Stimulated activated naive CD8-positive, alpha-beta T cell treated with anti-CD3 and anti-CD28 coated beads, Interleukin-15, amount 100 ng/mL, for 72 hours (primary cell): Measurements from ENCODE around the gene RPL10A.

Source experiments
- ATAC-seq: fragments of 150-1000 bp; cut with Tn5 transposase; 2 replicates; pipeline ENCODE4 v1.10.0; 2021; ENCODE audit warnings: mild to moderate bottlenecking, moderate library complexity
- DNase-seq, 2 donors: peaks; one replicate each; pipeline ENCODE4 v3.0.0; 2021 to 2022
- H3K27ac Mint-ChIP-seq, 2 donors: one replicate each; pipeline ENCODE4 v1.8.0; 2022; ENCODE audit warnings: mild to moderate bottlenecking in 2 of 2, mixed read lengths in 2 of 2, moderate library complexity in 2 of 2
- H3K27me3 Mint-ChIP-seq: one replicate; pipeline ENCODE4 v1.8.0; 2022; ENCODE audit warnings: mixed read lengths
- H3K4me1 Mint-ChIP-seq: one replicate; pipeline ENCODE4 v1.8.0; 2022; ENCODE audit warnings: mild to moderate bottlenecking, mixed read lengths
- H3K4me3 Mint-ChIP-seq, 2 donors: one replicate each; pipeline ENCODE4 v1.8.0; 2022; ENCODE audit warnings: mild to moderate bottlenecking in 2 of 2, mixed read lengths in 2 of 2, moderate library complexity in 1 of 2
- H3K9me3 Mint-ChIP-seq, 2 donors: one replicate each; pipeline ENCODE4 v1.8.0; 2022; ENCODE audit warnings: mixed read lengths in 2 of 2

The RPL10A gene

GRCh38 chr6:35478259-35478658, 10.1 kb downstream of the RPL10A start:
- no peaks in the 10 kb centered on the region for H3K27me3 Mint-ChIP-seq
- H3K4me3 Mint-ChIP-seq, result no peak overlapping the region
- H3K9me3 Mint-ChIP-seq, result no peaks in the 10 kb centered on the region
- no peak for DNase-seq
- ATAC-seq, result no peak
- H3K4me1 Mint-ChIP-seq, result peaks cover 28% of the 10 kb centered on the region
- no peak overlapping the region for H3K27ac Mint-ChIP-seq

- Mint-ChIP-seq H3K4me1 (peaks cover 17% of the 10 kb centered on the region), H3K27ac (no peak overlapping the region), H3K4me3 (no peak overlapping the region), H3K9me3 (no peaks in the 10 kb centered on the region), H3K27me3 (no peaks in the 10 kb centered on the region)
- peak; percentile 8 for ATAC-seq
- no peak for DNase-seq
Measured at GRCh38 chr6:35480176-35480575, 12.0 kb downstream of the RPL10A start.

DNA sequence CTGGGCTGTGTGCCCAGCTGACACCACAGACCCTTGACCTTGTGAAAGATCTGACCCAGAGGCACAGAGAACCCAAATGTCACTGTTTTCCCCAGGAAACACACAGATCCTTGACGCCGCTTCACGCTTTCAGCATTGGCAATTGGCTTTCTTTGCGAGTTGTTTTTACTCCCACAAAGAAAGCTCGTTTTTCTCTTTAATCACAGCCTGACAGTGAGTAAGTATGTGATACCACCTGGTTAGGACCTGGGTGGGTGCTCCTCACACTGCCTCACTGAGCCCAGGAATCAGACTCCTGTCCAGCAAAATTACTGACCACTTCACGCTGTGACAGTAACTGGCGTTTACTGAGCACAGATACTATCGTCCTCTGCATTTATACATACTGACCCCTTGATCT, 13.0 kb downstream of the RPL10A start:
- no peak for ATAC-seq
- Mint-ChIP-seq H3K4me3 (no peak overlapping the region), H3K27me3 (no peaks in the 10 kb centered on the region), H3K27ac (no peak overlapping the region), H3K9me3 (no peaks in the 10 kb centered on the region), H3K4me1 (peaks cover 8% of the 10 kb centered on the region)
- no peak for DNase-seq

GRCh38 chr6:35483062-35483461, 14.9 kb downstream of the RPL10A start:
- no peaks in the 10 kb centered on the region for H3K9me3 Mint-ChIP-seq
- H3K4me3 Mint-ChIP-seq, result no peak overlapping the region
- H3K27ac Mint-ChIP-seq, result peak overlapping the region in 1 of 2 donors; percentile 68
- no peaks in the 10 kb centered on the region for H3K27me3 Mint-ChIP-seq
- ATAC-seq (no peak), DNase-seq (no peak)
- peaks cover 4% of the 10 kb centered on the region for H3K4me1 Mint-ChIP-seq

DNA sequence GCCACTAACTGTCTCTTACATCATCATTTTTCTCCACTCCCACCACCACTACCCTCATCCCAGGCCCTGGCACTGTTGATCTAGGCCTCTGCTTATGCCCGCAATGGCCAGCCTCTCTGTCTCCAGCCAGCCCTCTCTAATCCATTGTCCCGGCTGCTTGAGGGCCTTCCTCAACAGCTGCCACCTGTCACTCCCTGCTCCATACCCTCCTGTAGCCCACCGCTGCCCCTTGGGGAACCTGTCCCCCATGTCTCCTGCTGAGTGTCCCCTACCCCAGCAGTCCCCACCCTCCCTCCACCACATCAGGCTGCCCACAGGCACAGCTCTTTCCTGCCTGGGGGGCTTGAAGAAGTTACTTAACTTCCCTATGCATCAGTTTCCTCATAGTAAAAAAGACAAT, 15.3 kb downstream of the RPL10A start:
- Mint-ChIP-seq H3K27ac (peak overlapping the region in 1 of 2 donors; percentile 68), H3K27me3 (no peaks in the 10 kb centered on the region), H3K9me3 (no peaks in the 10 kb centered on the region), H3K4me3 (no peak overlapping the region), H3K4me1 (peaks cover 8% of the 10 kb centered on the region)
- ATAC-seq (no peak), DNase-seq (no peak)

- H3K27ac Mint-ChIP-seq, result no peak overlapping the region
- no peak overlapping the region for H3K4me3 Mint-ChIP-seq
- H3K4me1 Mint-ChIP-seq, result peaks cover 8% of the 10 kb centered on the region
- DNase-seq, result no peak
- H3K27me3 Mint-ChIP-seq, result no peaks in the 10 kb centered on the region
- ATAC-seq, result no peak
- H3K9me3 Mint-ChIP-seq, result no peaks in the 10 kb centered on the region
Measured at GRCh38 chr6:35483893-35484645, 15.9 kb downstream of the RPL10A start.

DNA sequence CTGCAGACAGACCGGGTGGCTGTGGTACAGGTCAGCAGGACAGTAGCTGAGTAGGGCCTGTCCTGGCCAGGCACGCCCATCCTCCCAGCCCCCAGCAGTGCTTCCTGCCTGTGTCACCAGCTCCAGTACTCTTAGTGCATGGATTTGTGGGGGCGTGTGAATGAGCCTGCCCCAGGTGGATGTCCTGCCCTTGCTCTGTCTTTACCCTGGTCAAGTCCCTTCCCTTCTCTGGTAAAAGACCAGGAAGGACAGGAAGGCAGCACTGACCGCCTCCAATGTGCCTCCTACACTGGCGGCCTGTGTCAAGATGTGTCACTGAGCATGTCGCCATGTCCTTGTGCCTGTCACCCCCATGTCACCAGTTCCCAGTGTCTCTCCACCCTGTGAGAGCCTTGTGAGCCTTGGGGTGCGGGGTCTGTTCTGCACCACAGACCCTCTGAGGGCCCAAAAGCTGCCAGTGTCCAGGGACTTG, 16.8 kb downstream of the RPL10A start:
- Mint-ChIP-seq H3K4me1 (peaks cover 8% of the 10 kb centered on the region), H3K27ac (no peak overlapping the region), H3K9me3 (no peaks in the 10 kb centered on the region), H3K4me3 (no peak overlapping the region), H3K27me3 (no peaks in the 10 kb centered on the region)
- ATAC-seq (no peak), DNase-seq (no peak)

- ATAC-seq, result no peak
- H3K27ac Mint-ChIP-seq, result no peak overlapping the region
- no peaks in the 10 kb centered on the region for H3K27me3 Mint-ChIP-seq
- H3K4me1 Mint-ChIP-seq, result peaks cover 8% of the 10 kb centered on the region
- no peak for DNase-seq
- H3K9me3 Mint-ChIP-seq, result no peaks in the 10 kb centered on the region
- no peak overlapping the region for H3K4me3 Mint-ChIP-seq
Measured at GRCh38 chr6:35485402-35485877, 17.2 kb downstream of the RPL10A start.

DNA sequence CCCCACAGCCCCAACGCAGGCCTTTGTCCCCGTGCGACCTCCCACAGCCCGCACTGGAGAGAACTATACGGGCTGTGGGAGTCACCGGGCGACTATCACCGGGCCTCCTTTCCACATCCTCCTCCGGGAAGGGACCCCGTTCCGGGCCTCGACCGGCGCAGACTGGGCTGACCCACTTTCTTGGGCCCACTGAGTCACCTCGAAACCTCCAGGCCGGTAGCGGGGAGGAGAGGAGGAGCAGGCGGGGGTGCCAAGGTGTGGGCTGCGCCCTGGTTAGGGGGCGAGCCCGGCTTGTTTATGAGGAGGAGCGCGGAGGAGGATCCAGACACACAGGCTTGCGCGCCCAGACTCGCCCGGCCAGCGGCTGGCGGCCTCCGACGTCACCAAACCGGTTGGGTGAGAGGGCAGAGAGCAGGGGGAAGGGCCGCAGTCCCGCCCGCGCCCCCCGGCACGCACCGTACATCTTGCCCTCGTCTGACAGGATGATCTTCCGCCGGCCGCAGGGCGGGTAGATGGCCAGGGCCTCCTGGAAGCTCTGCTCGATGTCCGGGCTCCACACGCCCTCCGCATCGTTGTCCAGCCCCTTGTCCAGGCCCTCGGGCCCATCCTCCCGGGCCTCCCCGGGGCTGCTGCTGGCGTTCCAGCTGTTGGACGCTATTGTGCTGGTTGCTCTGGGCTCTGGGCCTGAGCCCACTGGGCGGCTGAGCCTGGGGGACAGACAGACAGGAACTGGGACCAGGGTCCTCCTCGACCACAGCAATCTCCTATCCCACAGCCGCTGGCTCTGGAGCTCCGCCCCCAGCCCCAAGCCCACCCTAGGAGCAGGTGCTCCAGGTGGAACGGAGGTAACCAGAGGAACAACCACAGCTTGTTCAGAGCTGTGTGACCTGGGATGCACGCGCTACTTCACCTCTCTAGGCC, 18.1 kb downstream of the RPL10A start:
- Mint-ChIP-seq H3K27ac (no peak overlapping the region), H3K4me1 (peaks cover 8% of the 10 kb centered on the region), H3K4me3 (no peak overlapping the region), H3K27me3 (no peaks in the 10 kb centered on the region), H3K9me3 (no peaks in the 10 kb centered on the region)
- ATAC-seq, result no peak
- DNase-seq, result no peak

DNA sequence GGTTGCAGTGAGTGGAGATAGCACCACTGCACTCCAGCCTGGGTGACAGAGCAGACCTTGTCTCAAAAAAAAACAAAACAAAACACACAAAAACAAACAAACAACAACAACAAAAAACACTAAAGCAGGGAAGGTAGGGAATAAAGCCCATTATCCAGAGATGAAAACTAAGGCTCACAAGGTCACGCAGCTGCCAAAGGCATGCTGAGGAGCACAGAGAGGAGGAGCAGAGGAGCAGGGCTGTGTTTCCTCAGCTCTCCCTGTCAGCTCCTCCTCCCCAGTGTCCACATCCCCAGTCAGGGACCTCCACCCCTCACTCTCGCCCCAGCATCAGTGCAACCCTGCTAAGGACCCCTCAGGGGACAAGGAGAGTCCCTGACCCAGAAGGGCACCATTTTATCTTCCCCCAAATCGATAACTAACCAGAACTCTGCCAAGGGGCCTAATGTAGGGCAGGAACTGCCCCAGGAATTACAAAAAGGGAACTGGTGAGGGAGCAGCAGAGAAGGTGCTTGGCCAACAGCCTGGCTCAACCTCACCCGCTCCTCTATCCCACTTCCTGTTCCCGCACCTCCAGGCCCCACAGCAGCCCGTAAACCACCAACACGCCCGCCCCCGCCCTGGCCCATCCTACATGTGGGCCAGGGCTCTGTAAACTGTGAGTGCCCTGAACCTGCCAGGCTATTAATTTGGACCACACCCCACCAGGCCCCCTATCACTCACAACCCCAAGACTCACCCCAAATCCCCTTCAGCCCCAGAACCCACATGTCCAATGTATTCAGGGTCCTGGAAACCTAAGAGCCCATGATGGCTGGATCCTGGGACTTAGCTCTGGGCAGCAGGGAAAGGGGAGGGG, 19.7 kb downstream of the RPL10A start:
- ATAC-seq (no peak), DNase-seq (no peak)
- no peaks in the 10 kb centered on the region for H3K27me3 Mint-ChIP-seq
- H3K4me3 Mint-ChIP-seq, result no peak overlapping the region
- no peak overlapping the region for H3K27ac Mint-ChIP-seq
- no peaks in the 10 kb centered on the region for H3K9me3 Mint-ChIP-seq
- H3K4me1 Mint-ChIP-seq, result peaks cover 12% of the 10 kb centered on the region

DNA sequence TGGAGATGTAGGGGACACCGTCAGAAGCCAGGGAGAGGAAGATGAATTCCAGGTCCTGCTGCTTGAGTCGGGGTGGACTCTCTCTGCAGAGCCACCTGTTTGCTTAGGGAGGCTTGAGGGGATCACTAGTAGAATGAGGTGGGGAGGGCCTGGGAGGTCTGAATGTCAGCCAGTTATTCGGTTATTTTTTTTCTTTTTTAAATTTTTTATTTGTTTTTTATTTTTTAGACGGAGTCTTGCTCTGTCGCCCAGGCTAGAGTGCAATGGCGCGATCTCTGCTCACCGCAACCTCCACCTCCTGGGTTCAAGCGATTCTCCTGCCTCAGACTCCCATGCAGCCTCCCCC, 20.3 kb downstream of the RPL10A start:
- ATAC-seq, result no peak

GRCh38 chr6:35489066-35489465, 20.9 kb downstream of the RPL10A start:
- Mint-ChIP-seq H3K27me3 (no peaks in the 10 kb centered on the region), H3K4me1 (peaks cover 22% of the 10 kb centered on the region), H3K4me3 (no peak overlapping the region), H3K9me3 (no peaks in the 10 kb centered on the region), H3K27ac (no peak overlapping the region)
- ATAC-seq, result no peak
- DNase-seq, result no peak

More for the DNA sequence above, 20.3 kb downstream of the RPL10A start:
- peaks cover 18% of the 10 kb centered on the region for H3K4me1 Mint-ChIP-seq
- peak overlapping the region in 1 of 2 donors; percentile 38 for H3K27ac Mint-ChIP-seq
- DNase-seq, result no peak
- no peak overlapping the region for H3K4me3 Mint-ChIP-seq
- no peaks in the 10 kb centered on the region for H3K9me3 Mint-ChIP-seq
- no peaks in the 10 kb centered on the region for H3K27me3 Mint-ChIP-seq

DNA sequence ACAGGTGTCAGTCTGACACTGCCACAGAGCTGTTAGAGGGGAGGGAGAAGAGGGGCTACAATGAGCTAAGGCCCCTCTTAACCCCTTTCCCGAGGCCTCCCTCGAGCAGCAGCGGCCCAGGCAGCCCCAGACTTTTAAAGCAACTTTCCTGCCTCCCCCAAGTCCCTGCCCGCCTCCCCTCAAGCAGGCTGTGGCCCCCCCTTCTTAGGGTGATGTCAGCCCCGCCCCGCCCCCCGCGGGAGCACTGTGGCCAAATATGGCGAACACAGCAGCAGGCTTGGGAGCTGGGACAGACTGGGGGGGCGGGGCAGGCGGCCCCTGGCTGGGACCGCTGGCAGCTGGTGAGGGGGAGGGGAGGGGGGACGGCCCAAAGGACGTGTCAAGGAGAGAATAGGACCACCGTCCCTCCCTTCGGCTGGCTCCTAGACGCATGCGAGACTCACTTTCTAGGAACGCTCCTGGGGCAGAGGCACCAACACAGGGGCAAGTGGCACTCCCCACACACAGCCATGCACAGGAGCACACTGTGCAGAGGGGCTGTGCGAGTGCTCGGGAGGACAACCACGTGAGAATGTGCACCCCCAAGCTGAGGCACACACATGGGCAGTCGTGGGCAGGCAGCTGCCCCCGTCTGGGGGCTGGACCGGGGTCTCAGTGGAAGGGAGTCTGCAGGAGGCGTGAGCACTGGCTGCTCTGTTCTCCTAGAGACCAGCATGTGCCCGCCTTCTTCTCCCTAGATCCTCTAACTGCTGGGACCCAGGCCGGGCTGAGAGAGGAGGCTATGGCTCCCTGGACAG, 22.0 kb downstream of the RPL10A start:
- H3K4me3 Mint-ChIP-seq, result no peak overlapping the region
- no peak for DNase-seq
- peaks cover 25% of the 10 kb centered on the region for H3K4me1 Mint-ChIP-seq
- no peak overlapping the region for H3K27ac Mint-ChIP-seq
- H3K27me3 Mint-ChIP-seq, result peaks cover 5% of the 10 kb centered on the region
- ATAC-seq, result no peak
- no peaks in the 10 kb centered on the region for H3K9me3 Mint-ChIP-seq

GRCh38 chr6:35490821-35491557, 22.8 kb downstream of the RPL10A start:
- DNase-seq (no peak), ATAC-seq (no peak)
- Mint-ChIP-seq H3K4me1 (peaks cover 25% of the 10 kb centered on the region), H3K27me3 (peaks cover 7% of the 10 kb centered on the region), H3K4me3 (no peak overlapping the region), H3K27ac (peak overlapping the region in 1 of 2 donors; percentile 0), H3K9me3 (no peaks in the 10 kb centered on the region)
